Kasumi-1 (cell line): ENCODE data around the gene CPT2.

Source experiments
- DNase-seq, 2 experiments: peaks; one replicate each; lab custom pipeline; 2025; lab: John Stamatoyannopoulos, UW

Gene CPT2

GRCh38 chr1:53219711-53220110, 23.1 kb downstream of the CPT2 start:
- no peak for DNase-seq

- peak; percentile 78 to 84 for DNase-seq
Measured at GRCh38 chr1:53220171-53220961, 23.7 kb downstream of the CPT2 start, which contains the start of gene CZIB. TSS of gene CZIB (minus strand) at chr1:53220634. CDS start at chr1:53220575, 59 bp downstream.

- no peak for DNase-seq
Measured at GRCh38 chr1:53220962-53221286, 24.3 kb downstream of the CPT2 start.

GRCh38 chr1:53237638-53238037, 41.0 kb downstream of the CPT2 start:
- DNase-seq = no peak

GRCh38 chr1:53238197-53239155, 41.9 kb downstream of the CPT2 start, which contains the start of gene MAGOH:
TSS of gene MAGOH (minus strand) at chr1:53238518. CDS start at chr1:53238448, 70 bp downstream.
- peak; percentile 95 to 98 for DNase-seq

- DNase-seq = no peak
Measured at GRCh38 chr1:53241828-53242227, 45.2 kb downstream of the CPT2 start.

- DNase-seq = no peak
Measured at GRCh38 chr1:53242381-53242780, 45.8 kb downstream of the CPT2 start.

- DNase-seq = no peak
Measured at GRCh38 chr1:53244141-53244540, 47.5 kb downstream of the CPT2 start.

- no peak for DNase-seq
Measured at GRCh38 chr1:53246261-53247134, 49.9 kb downstream of the CPT2 start.

- DNase-seq = no peak
Measured at GRCh38 chr1:53249706-53250105, 53.1 kb downstream of the CPT2 start.

- no peak for DNase-seq
Measured at GRCh38 chr1:53250325-53250724, 53.7 kb downstream of the CPT2 start.

GRCh38 chr1:53254011-53254640, 57.5 kb downstream of the CPT2 start:
- DNase-seq = no peak

GRCh38 chr1:53255031-53255430, 58.4 kb downstream of the CPT2 start:
- DNase-seq = no peak

GRCh38 chr1:53256511-53257453, 60.2 kb downstream of the CPT2 start:
- DNase-seq = no peak

- no peak for DNase-seq
Measured at GRCh38 chr1:53257454-53258081, 60.9 kb downstream of the CPT2 start.

GRCh38 chr1:53258216-53258615, 61.6 kb downstream of the CPT2 start:
- no peak for DNase-seq

GRCh38 chr1:53259932-53260331, 63.3 kb downstream of the CPT2 start:
- no peak for DNase-seq

- DNase-seq = no peak
Measured at GRCh38 chr1:53260631-53261247, 64.1 kb downstream of the CPT2 start.

- no peak for DNase-seq
Measured at GRCh38 chr1:53262000-53262399, 65.4 kb downstream of the CPT2 start.
